ENCODE results near the gene CAMK2G.
A peak's percentile ranks its signal among the peaks of the same experiment; 100 is the strongest.

CAMK2G gene

GRCh38 chr10:73816917-73817729, 57.2 kb downstream of the CAMK2G start:
- Histone ChIP-seq H3K4me2 (ENCODE audit: low read depth, low read length, poor library complexity, severe bottlenecking) (no peak overlapping the region), H3K4me3 (ENCODE audit: insufficient read depth, low read length, poor library complexity, severe bottlenecking) (no peak overlapping the region), H3K36me3 (ENCODE audit: low read length) (no peaks in the 10 kb centered on the region), H4K20me1 (ENCODE audit: low read depth, low read length) (no peaks in the 10 kb centered on the region), H3K9me3 (ENCODE audit: insufficient read depth, low read length) (no peaks in the 10 kb centered on the region), H3K9ac (ENCODE audit: low read length) (no peak overlapping the region), H3K27ac (ENCODE audit: low read depth, low read length) (no peak overlapping the region), H3K27me3 (ENCODE audit: low read length) (no peaks in the 10 kb centered on the region), H2AFZ (ENCODE audit: low read depth, low read length, severe bottlenecking) (no peak overlapping the region), H3F3A (ENCODE audit: insufficient read depth) (peaks cover 7% of the 10 kb centered on the region), H3K79me2 (ENCODE audit: insufficient read depth, low read length) (no peaks in the 10 kb centered on the region), H3K9me2 (replicated peaks; ENCODE audit: insufficient read depth, low read length) (no peaks in the 10 kb centered on the region)
- no peak for TF ChIP-seq EZH2phosphoT487 (conservative IDR thresholded peaks at IDR 0.05; ENCODE audit: low read length)
- TF ChIP-seq CTCF (IDR thresholded peaks at IDR 0.05; ENCODE audit: insufficient read depth, low read length, poor library complexity, severe bottlenecking) = no peak

GRCh38 chr10:73815719-73816030, 58.7 kb downstream of the CAMK2G start:
- TF ChIP-seq EZH2phosphoT487 (conservative IDR thresholded peaks at IDR 0.05; ENCODE audit: low read length) = no peak
- Histone ChIP-seq H3K9me3 (ENCODE audit: insufficient read depth, low read length) (no peaks in the 10 kb centered on the region), H2AFZ (ENCODE audit: low read depth, low read length, severe bottlenecking) (no peak overlapping the region), H3K79me2 (ENCODE audit: insufficient read depth, low read length) (0 out of 2 replicates have a peak, but pooled peaks cover 2% of the 10 kb centered on the region), H4K20me1 (ENCODE audit: low read depth, low read length) (no peaks in the 10 kb centered on the region), H3F3A (ENCODE audit: insufficient read depth) (peaks cover 7% of the 10 kb centered on the region), H3K36me3 (ENCODE audit: low read length) (no peaks in the 10 kb centered on the region), H3K9ac (ENCODE audit: low read length) (no peak overlapping the region), H3K27ac (ENCODE audit: low read depth, low read length) (no peak overlapping the region), H3K4me2 (ENCODE audit: low read depth, low read length, poor library complexity, severe bottlenecking) (no peak overlapping the region), H3K27me3 (ENCODE audit: low read length) (no peaks in the 10 kb centered on the region), H3K9me2 (replicated peaks; ENCODE audit: insufficient read depth, low read length) (no peaks in the 10 kb centered on the region), H3K4me3 (ENCODE audit: insufficient read depth, low read length, poor library complexity, severe bottlenecking) (no peak overlapping the region)

GRCh38 chr10:73814896-73815718, 59.2 kb downstream of the CAMK2G start:
- no peak overlapping the region for H3K4me3 ChIP-seq (ENCODE audit: insufficient read depth, low read length, poor library complexity, severe bottlenecking)
- H3K4me2 ChIP-seq (ENCODE audit: low read depth, low read length, poor library complexity, severe bottlenecking) = no peak overlapping the region
- H3K9ac ChIP-seq (ENCODE audit: low read length) = no peak overlapping the region
- H3F3A ChIP-seq (ENCODE audit: insufficient read depth) = peaks cover 7% of the 10 kb centered on the region
- H2AFZ ChIP-seq (ENCODE audit: low read depth, low read length, severe bottlenecking) = no peak overlapping the region
- H3K27me3 ChIP-seq (ENCODE audit: low read length) = no peaks in the 10 kb centered on the region
- H3K79me2 ChIP-seq (ENCODE audit: insufficient read depth, low read length) = peaks cover 5% of the 10 kb centered on the region; the same call in 1 of the 2 replicates
- no peaks in the 10 kb centered on the region for H3K36me3 ChIP-seq (ENCODE audit: low read length)
- no peak overlapping the region for H3K27ac ChIP-seq (ENCODE audit: low read depth, low read length)
- no peaks in the 10 kb centered on the region for H3K9me2 ChIP-seq (replicated peaks; ENCODE audit: insufficient read depth, low read length)
- no peaks in the 10 kb centered on the region for H4K20me1 ChIP-seq (ENCODE audit: low read depth, low read length)
- no peaks in the 10 kb centered on the region for H3K9me3 ChIP-seq (ENCODE audit: insufficient read depth, low read length)
- TF ChIP-seq CTCF (IDR thresholded peaks at IDR 0.05; ENCODE audit: insufficient read depth, low read length, poor library complexity, severe bottlenecking) (peak; percentile 33), EZH2phosphoT487 (conservative IDR thresholded peaks at IDR 0.05; ENCODE audit: low read length) (no peak)

All from SU-DHL-6 (cell line).